HCT116 (cell line): ENCODE results near the gene NCKAP5. TPM values are rescaled to one million over a fixed set of nuclear protein-coding genes. Genes with fewer than 3 reads are reported as not detected.

ENCODE experiments used
- ATAC-seq: fragments of 200-7000 bp; cut with Tn5 transposase; 2 replicates; pipeline ENCODE4 v1.9.1; 2020; ENCODE audit warnings: mild to moderate bottlenecking, moderate library complexity
- BruUV-seq: library from RNA; stranded (reverse); fragments of 400-500 nt; replicated peaks from 2 replicates; lab custom pipeline; 2021; lab: Mats Ljungman, UMichigan
- CTCF ChIA-PET: fragments of 300-600 bp; sonication (Branson Sonifier 250); formaldehyde crosslinking; loops from one replicate; lab custom pipeline; 2021; ENCODE audit warnings: antibody characterized with exemption; lab: Charles Lee
- POLR2A ChIA-PET: fragments of 300-600, 350-600 bp; sonication (Branson Sonifier 250); formaldehyde crosslinking; loops from one replicate; lab custom pipeline; 2021; ENCODE audit warnings: antibody characterized with exemption; lab: Charles Lee
- RAD21 ChIA-PET, 2 experiments: fragments of 300-600 bp; sonication (Branson Sonifier 250); formaldehyde crosslinking; loops; one replicate each; lab custom pipeline; 2023; ENCODE audit warnings: low total read pairs in 2 of 2; ENCODE audit not compliant: uncharacterized antibody in 2 of 2, unreplicated experiment in 2 of 2, low non-redundant PET in 1 of 2; lab: Charles Lee
- DNase-seq: peaks from one replicate; pipeline ENCODE4 v3.0.0-alpha.2; 2010; ENCODE audit warnings: low read depth, low spot score
- H2AFZ ChIP-seq: fragments of 200-600 bp; shearing (Covaris generic), sonication (generic); 2 replicates; pipeline ENCODE4 v1.6.1; 2017; ENCODE audit warnings: low read depth, mixed run types, mixed read lengths, antibody characterized with exemption, low read length; ENCODE audit not compliant: poor library complexity, severe bottlenecking
- H3K27ac ChIP-seq: 2 replicates; pipeline ENCODE4 v1.5.1; 2012; ENCODE audit warnings: low read depth, low read length
- H3K27me3 ChIP-seq: fragments of 200-600 bp; sonication (generic); 2 replicates; pipeline ENCODE4 v1.6.1; 2016; ENCODE audit warnings: mixed run types, low read length, mixed read lengths; ENCODE audit not compliant: insufficient read depth
- H3K36me3 ChIP-seq, 2 experiments: fragments of 200-500 bp in 1 of 2; fragments of 200-600 bp in 1 of 2; sonication (Bioruptor generic) in 1 of 2; sonication (generic) in 1 of 2; 2 replicates each; pipeline versions ENCODE4 v1.5.1 to v1.6.1; 2014 to 2016; ENCODE audit warnings: low read length in 2 of 2, inconsistent platforms in 1 of 2, mixed read lengths in 1 of 2, mixed run types in 1 of 2; ENCODE audit not compliant: insufficient read depth in 2 of 2, control insufficient read depth in 1 of 2
- H3K4me1 ChIP-seq, 2 experiments: fragments of 200-600 bp in 1 of 2; sonication (generic) in 1 of 2; 2 replicates each; pipeline versions ENCODE4 v1.5.1 to v1.6.1; 2012 to 2017; ENCODE audit warnings: low read length in 2 of 2, inconsistent platforms in 1 of 2, mild to moderate bottlenecking in 1 of 2, mixed read lengths in 1 of 2, mixed run types in 1 of 2, moderate library complexity in 1 of 2; ENCODE audit not compliant: insufficient read depth in 2 of 2, control insufficient read depth in 1 of 2
- H3K4me2 ChIP-seq: fragments of 200-600 bp; sonication (generic); 2 replicates; pipeline ENCODE4 v1.6.1; 2017; ENCODE audit warnings: mixed run types, low read length, mixed read lengths
- H3K4me3 ChIP-seq, 2 experiments: fragments of 200-600 bp in 1 of 2; sonication (generic) in 1 of 2; replicated peaks in 1 of 2; 2 replicates each; pipeline ENCODE4 v1.5.1; 2011 to 2016; ENCODE audit warnings: low read length in 2 of 2, control low read depth in 1 of 2, low read depth in 1 of 2, mild to moderate bottlenecking in 1 of 2, mixed read lengths in 1 of 2, mixed run types in 1 of 2
- H3K79me2 ChIP-seq: fragments of 200-600 bp; sonication (generic); 2 replicates; pipeline ENCODE4 v1.6.1; 2017; ENCODE audit warnings: mild to moderate bottlenecking, mixed run types, low read length, moderate library complexity, mixed read lengths; ENCODE audit not compliant: insufficient read depth
- H3K9ac ChIP-seq: fragments of 200-600 bp; sonication (generic); 2 replicates; pipeline ENCODE4 v1.6.1; 2016; ENCODE audit warnings: low read length, mixed read lengths
- H3K9me2 ChIP-seq: fragments of 200-600 bp; sonication (generic), shearing (Covaris generic); 2 replicates; pipeline ENCODE4 v1.6.1; 2017; ENCODE audit warnings: mixed run types, mild to moderate bottlenecking, moderate library complexity; ENCODE audit not compliant: insufficient read depth
- H3K9me3 ChIP-seq, 2 experiments: fragments of 200-500 bp in 1 of 2; fragments of 200-600 bp in 1 of 2; sonication (Bioruptor generic) in 1 of 2; sonication (generic) in 1 of 2; 2 replicates each; pipeline ENCODE4 v1.6.1; 2014 to 2017; ENCODE audit warnings: low read length in 2 of 2, mixed read lengths in 2 of 2, inconsistent platforms in 1 of 2, low read depth in 1 of 2, mild to moderate bottlenecking in 1 of 2, mixed run types in 1 of 2, moderate library complexity in 1 of 2; ENCODE audit not compliant: control insufficient read depth in 1 of 2, insufficient read depth in 1 of 2
- H4K20me1 ChIP-seq: fragments of 200-600 bp; sonication (generic), shearing (Covaris generic); 2 replicates; pipeline ENCODE4 v1.6.1; 2017; ENCODE audit warnings: mixed run types, mild to moderate bottlenecking, moderate library complexity; ENCODE audit not compliant: insufficient read depth
- EGR1 ChIP-seq: IDR thresholded peaks from 2 replicates; pipeline ENCODE4 v1.6.1; 2012; ENCODE audit warnings: low read depth
- EZH2 ChIP-seq: fragments of 200-600 bp; sonication (generic); IDR thresholded peaks from 2 replicates; pipeline ENCODE4 v1.6.1; 2017; ENCODE audit warnings: antibody characterized with exemption, mixed run types
- EZH2phosphoT487 ChIP-seq: fragments of 200-600 bp; IDR thresholded peaks from 2 replicates; pipeline ENCODE4 v1.6.1; 2018; ENCODE audit warnings: antibody characterized with exemption, borderline replicate concordance
- FOSL1 ChIP-seq: IDR thresholded peaks from 2 replicates; pipeline ENCODE4 v1.6.1; 2012; ENCODE audit warnings: low read depth
- JUND ChIP-seq: IDR thresholded peaks from 2 replicates; pipeline ENCODE4 v1.6.1; 2012
- POLR2AphosphoS5 ChIP-seq: IDR thresholded peaks from 2 replicates; pipeline ENCODE4 v1.6.1; 2011; ENCODE audit warnings: mild to moderate bottlenecking, low read depth, low read length, moderate library complexity
- SP1 ChIP-seq: IDR thresholded peaks from 2 replicates; pipeline ENCODE4 v1.6.1; 2012; ENCODE audit warnings: low read depth
- SRF ChIP-seq: IDR thresholded peaks from 2 replicates; pipeline ENCODE4 v1.6.1; 2012; ENCODE audit warnings: low read depth
- TCF7L2 ChIP-seq: IDR thresholded peaks from 2 replicates; pipeline ENCODE4 v1.7.0; 2011; ENCODE audit warnings: borderline replicate concordance, inconsistent platforms; ENCODE audit not compliant: insufficient read depth, insufficient read length; ENCODE audit errors: extremely low read depth
- YY1 ChIP-seq: IDR thresholded peaks from 2 replicates; pipeline ENCODE4 v1.6.1; 2011; ENCODE audit warnings: low read length, low read depth, moderate library complexity, mild to moderate bottlenecking; ENCODE audit not compliant: insufficient replicate concordance; ENCODE audit errors: extremely low read depth
- ZBTB33 ChIP-seq: IDR thresholded peaks from 2 replicates; pipeline ENCODE4 v1.6.1; 2011; ENCODE audit warnings: mild to moderate bottlenecking, low read length, moderate library complexity; ENCODE audit not compliant: insufficient replicate concordance; ENCODE audit errors: extremely low read depth
- ZFX ChIP-seq: fragments of 450-650 bp; IDR thresholded peaks from 2 replicates; pipeline ENCODE4 v1.6.1; 2017
- ZNF274 ChIP-seq: fragments of 200-500 bp; sonication (Bioruptor generic); IDR thresholded peaks from 2 replicates; pipeline ENCODE4 v1.6.1; 2014; ENCODE audit warnings: mild to moderate bottlenecking, low read depth, low read length, inconsistent platforms
- intact Hi-C: fragments of 100-400 bp; cut with micrococcal nuclease; formaldehyde crosslinking; loops from 2 replicates; pipeline ENCODE4 v1.10.0; 2022
- total RNA-seq: library from RNA; stranded (reverse); gene quantifications from one replicate; pipeline ENCODE4 v1.2.1, GENCODE V29; 2021; ENCODE audit not compliant: unreplicated experiment
- TF ChIP-seq, protein P1 (sequence below), 3 experiments: fragments of 200-600 bp in 1 of 3; sonication (generic) in 1 of 3; IDR thresholded peaks in 2 of 3; conservative IDR thresholded peaks in 1 of 3; 2 replicates each; pipeline ENCODE4 v1.5.1; 2012 to 2017; ENCODE audit warnings: low read depth in 2 of 3, low read length in 2 of 3, antibody characterized with exemption in 1 of 3, borderline replicate concordance in 1 of 3, control low read depth in 1 of 3, mild to moderate bottlenecking in 1 of 3, mixed read lengths in 1 of 3, mixed run types in 1 of 3, moderate library complexity in 1 of 3; ENCODE audit not compliant: insufficient read depth in 1 of 3
- TF ChIP-seq, protein P2 (sequence below): IDR thresholded peaks from 2 replicates; pipeline ENCODE4 v1.6.1; 2012
- TF ChIP-seq, protein P3 (sequence below): IDR thresholded peaks from 2 replicates; pipeline ENCODE4 v1.6.1; 2012

NCKAP5 gene
- total RNA-seq, 1 experiment from 2014 or later: 0.30 TPM

DNA sequence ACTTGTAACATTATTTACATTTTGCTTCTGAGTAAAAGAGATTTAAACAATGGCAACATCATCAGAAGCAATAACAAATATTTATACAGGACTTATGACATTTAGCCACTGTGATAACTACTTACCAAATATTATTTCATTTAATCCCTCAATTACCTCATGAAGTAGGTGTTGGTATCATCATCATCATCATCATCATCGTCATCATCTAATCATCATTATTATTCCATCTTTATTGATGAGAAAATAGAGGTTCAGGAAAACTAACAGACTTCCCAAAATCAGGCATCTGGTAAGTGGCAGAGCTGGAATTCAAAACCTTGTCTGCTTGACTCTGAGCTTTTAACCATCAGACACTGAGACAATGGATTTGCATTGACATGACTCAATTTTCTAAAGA is 204.4 kb downstream of the NCKAP5 start:
- Histone ChIP-seq H3K79me2 (no peaks in the 10 kb centered on the region), H3K4me3 (no peak overlapping the region), H3K9ac (no peak overlapping the region), H3K9me3 (no peaks in the 10 kb centered on the region), H3K9me2 (no peaks in the 10 kb centered on the region), H4K20me1 (no peaks in the 10 kb centered on the region), H2AFZ (no peak overlapping the region), H3K4me1 (no peaks in the 10 kb centered on the region), H3K27me3 (no peaks in the 10 kb centered on the region; the same call in 1 of the 2 replicates), H3K4me2 (no peak overlapping the region), H3K36me3 (no peaks in the 10 kb centered on the region), H3K27ac (no peak overlapping the region)
- CTCF ChIA-PET: no interaction called here
- RAD21 ChIA-PET: no interaction called here
- POLR2A ChIA-PET: no interaction called here
- intact Hi-C loops: no loop called here
- no TSS peak for BruUV-seq
- DNase-seq (no peak), ATAC-seq (no peak)
- TF ChIP-seq ZBTB33: no peak
- TF ChIP-seq, protein P1, sequence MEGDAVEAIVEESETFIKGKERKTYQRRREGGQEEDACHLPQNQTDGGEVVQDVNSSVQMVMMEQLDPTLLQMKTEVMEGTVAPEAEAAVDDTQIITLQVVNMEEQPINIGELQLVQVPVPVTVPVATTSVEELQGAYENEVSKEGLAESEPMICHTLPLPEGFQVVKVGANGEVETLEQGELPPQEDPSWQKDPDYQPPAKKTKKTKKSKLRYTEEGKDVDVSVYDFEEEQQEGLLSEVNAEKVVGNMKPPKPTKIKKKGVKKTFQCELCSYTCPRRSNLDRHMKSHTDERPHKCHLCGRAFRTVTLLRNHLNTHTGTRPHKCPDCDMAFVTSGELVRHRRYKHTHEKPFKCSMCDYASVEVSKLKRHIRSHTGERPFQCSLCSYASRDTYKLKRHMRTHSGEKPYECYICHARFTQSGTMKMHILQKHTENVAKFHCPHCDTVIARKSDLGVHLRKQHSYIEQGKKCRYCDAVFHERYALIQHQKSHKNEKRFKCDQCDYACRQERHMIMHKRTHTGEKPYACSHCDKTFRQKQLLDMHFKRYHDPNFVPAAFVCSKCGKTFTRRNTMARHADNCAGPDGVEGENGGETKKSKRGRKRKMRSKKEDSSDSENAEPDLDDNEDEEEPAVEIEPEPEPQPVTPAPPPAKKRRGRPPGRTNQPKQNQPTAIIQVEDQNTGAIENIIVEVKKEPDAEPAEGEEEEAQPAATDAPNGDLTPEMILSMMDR (IDR thresholded peaks at IDR 0.05 in 2 of 3, conservative IDR thresholded peaks at IDR 0.05 in 1 of 3; ENCODE audit: borderline replicate concordance in 1 of 3, insufficient read depth in 1 of 3, low read depth in 2 of 3, low read length in 2 of 3): no peak
- TF ChIP-seq, protein P2, sequence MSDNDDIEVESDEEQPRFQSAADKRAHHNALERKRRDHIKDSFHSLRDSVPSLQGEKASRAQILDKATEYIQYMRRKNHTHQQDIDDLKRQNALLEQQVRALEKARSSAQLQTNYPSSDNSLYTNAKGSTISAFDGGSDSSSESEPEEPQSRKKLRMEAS: no peak
- TF ChIP-seq SP1: no peak
- TF ChIP-seq POLR2AphosphoS5: no peak
- TF ChIP-seq SRF: no peak
- no peak for TF ChIP-seq YY1
- TF ChIP-seq FOSL1: no peak
- TF ChIP-seq EZH2: no peak
- no peak for TF ChIP-seq TCF7L2
- TF ChIP-seq JUND: no peak
- TF ChIP-seq EGR1: no peak
- TF ChIP-seq ZFX: no peak
- TF ChIP-seq EZH2phosphoT487: no peak
- no peak for TF ChIP-seq ZNF274
- TF ChIP-seq, protein P3, sequence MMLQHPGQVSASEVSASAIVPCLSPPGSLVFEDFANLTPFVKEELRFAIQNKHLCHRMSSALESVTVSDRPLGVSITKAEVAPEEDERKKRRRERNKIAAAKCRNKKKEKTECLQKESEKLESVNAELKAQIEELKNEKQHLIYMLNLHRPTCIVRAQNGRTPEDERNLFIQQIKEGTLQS: no peak
